RWPE2 (cell line): ENCODE data around the gene RGS12.

Source experiments
- ATAC-seq: fragments of 200-7000 bp; cut with Tn5 transposase; 3 replicates; pipeline ENCODE4 v1.9.1; 2021; ENCODE audit warnings: low read depth
- DNase-seq: peaks from one replicate; pipeline ENCODE4 v3.0.0-alpha.2; 2020; ENCODE audit warnings: low spot score
- H3K27ac ChIP-seq: fragments of 450-650 bp; 2 replicates; pipeline ENCODE4 v1.5.1; 2017; ENCODE audit warnings: mild to moderate bottlenecking; ENCODE audit not compliant: poor library complexity, severe bottlenecking
- H3K27me3 ChIP-seq: fragments of 250-450 bp; sonication (Bioruptor Pico); 2 replicates; pipeline ENCODE4 v1.5.1; 2021; ENCODE audit warnings: mild to moderate bottlenecking, moderate library complexity; ENCODE audit not compliant: insufficient read depth, poor library complexity, severe bottlenecking
- H3K36me3 ChIP-seq: fragments of 250-450 bp; sonication (Bioruptor Pico); 2 replicates; pipeline ENCODE4 v1.5.1; 2020; ENCODE audit warnings: low read depth, mild to moderate bottlenecking, moderate library complexity
- H3K4me1 ChIP-seq: fragments of 250-450 bp; sonication (Bioruptor Pico); 2 replicates; pipeline ENCODE4 v1.5.1; 2021; ENCODE audit warnings: mild to moderate bottlenecking, moderate library complexity; ENCODE audit not compliant: insufficient read depth, poor library complexity, severe bottlenecking
- H3K4me3 ChIP-seq: fragments of 250-450 bp; sonication (Bioruptor Pico); 2 replicates; pipeline ENCODE4 v1.5.1; 2021; ENCODE audit warnings: mild to moderate bottlenecking, moderate library complexity; ENCODE audit not compliant: severe bottlenecking
- H3K9me3 ChIP-seq: fragments of 250-450 bp; sonication (Bioruptor Pico); 2 replicates; pipeline ENCODE4 v1.5.1; 2021; ENCODE audit warnings: mild to moderate bottlenecking, moderate library complexity; ENCODE audit not compliant: severe bottlenecking
- TF ChIP-seq, protein P1 (sequence below): fragments of 450-650 bp; IDR thresholded peaks from one replicate; pipeline ENCODE4 v1.5.1; 2017; ENCODE audit warnings: mild to moderate bottlenecking, moderate library complexity; ENCODE audit not compliant: poor library complexity, severe bottlenecking

Gene RGS12

DNA sequence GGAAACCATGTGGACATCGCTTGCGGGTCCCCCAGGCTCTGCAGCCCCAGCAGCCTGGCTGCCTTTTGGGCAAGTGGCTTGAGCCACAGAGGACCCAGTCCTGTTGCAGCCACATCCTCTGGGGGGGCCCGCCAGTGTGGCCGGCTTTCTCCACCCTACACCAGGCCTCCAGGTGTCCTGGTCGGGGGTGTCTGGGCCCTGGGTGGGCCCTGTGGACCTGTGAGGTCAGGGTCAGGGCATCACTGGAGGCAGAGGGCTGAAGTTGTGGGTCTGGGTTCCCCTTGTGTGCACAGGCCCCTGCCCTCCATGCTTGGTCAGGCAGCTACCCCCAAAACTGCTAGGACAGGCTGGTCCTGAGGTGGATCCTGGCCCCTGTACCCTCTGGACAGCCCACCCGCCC is 47.1 kb upstream of the RGS12 start:
- H3K4me3 ChIP-seq, result no peak overlapping the region
- H3K27me3 ChIP-seq, result no peaks in the 10 kb centered on the region
- H3K9me3 ChIP-seq, result no peaks in the 10 kb centered on the region
- no peaks in the 10 kb centered on the region for H3K4me1 ChIP-seq
- DNase-seq, result no peak
- ATAC-seq, result no peak
- H3K27ac ChIP-seq, result no peak overlapping the region
- TF ChIP-seq, protein P1, sequence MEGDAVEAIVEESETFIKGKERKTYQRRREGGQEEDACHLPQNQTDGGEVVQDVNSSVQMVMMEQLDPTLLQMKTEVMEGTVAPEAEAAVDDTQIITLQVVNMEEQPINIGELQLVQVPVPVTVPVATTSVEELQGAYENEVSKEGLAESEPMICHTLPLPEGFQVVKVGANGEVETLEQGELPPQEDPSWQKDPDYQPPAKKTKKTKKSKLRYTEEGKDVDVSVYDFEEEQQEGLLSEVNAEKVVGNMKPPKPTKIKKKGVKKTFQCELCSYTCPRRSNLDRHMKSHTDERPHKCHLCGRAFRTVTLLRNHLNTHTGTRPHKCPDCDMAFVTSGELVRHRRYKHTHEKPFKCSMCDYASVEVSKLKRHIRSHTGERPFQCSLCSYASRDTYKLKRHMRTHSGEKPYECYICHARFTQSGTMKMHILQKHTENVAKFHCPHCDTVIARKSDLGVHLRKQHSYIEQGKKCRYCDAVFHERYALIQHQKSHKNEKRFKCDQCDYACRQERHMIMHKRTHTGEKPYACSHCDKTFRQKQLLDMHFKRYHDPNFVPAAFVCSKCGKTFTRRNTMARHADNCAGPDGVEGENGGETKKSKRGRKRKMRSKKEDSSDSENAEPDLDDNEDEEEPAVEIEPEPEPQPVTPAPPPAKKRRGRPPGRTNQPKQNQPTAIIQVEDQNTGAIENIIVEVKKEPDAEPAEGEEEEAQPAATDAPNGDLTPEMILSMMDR, result no peak
- H3K36me3 ChIP-seq, result no peaks in the 10 kb centered on the region

DNA sequence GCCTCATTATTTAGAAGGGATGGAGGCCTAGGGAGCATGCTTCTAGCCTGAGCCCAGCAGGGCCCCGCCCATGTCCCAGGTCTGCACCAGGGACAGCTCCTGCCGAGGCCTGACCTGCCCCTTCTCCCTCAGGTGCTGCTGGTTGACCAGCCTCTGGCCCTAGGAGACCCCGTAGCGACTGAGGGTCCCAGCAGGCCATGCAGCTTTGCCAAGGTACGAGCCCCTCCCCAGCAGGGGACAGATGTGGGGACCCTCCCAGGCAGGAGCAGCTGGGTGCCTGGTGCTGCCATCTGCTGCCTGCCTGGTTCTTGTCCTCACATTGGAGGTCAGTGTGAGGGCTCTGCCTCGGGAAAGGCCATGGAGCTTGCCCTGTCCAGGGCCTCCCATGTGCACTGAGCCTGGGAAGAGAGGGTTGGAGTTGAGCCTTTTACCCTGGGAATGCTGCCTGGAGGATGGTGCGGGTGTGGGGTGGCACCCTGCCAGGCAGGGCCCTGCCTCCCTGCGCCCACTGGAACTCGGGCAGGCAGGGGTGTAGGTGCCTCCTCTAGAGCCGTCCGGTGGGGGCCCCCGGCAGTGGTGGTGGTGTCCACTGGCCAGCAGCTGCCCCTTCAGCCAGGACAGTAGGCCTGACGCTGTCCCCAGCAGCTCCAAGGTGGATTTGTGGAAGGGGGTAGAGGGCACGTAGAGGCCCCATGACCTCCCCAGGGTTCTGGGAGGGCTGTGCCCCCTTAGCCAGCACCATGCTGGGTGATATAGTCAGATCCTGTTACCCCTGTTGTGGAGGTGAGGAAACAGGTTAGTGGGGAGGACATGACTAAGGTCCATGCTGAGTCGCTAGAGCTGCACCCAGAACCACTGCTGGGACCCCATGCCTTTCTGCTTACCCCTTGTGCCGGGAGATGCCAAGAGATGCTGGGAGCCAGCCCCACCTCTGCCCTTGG is 46.1 kb upstream of the RGS12 start:
- Histone ChIP-seq H3K36me3 (no peaks in the 10 kb centered on the region), H3K4me3 (no peak overlapping the region), H3K4me1 (no peaks in the 10 kb centered on the region), H3K27ac (no peak overlapping the region), H3K9me3 (no peaks in the 10 kb centered on the region), H3K27me3 (no peaks in the 10 kb centered on the region)
- no peak for DNase-seq
- TF ChIP-seq, protein P1, result peak; percentile 10
- ATAC-seq, result no peak

DNA sequence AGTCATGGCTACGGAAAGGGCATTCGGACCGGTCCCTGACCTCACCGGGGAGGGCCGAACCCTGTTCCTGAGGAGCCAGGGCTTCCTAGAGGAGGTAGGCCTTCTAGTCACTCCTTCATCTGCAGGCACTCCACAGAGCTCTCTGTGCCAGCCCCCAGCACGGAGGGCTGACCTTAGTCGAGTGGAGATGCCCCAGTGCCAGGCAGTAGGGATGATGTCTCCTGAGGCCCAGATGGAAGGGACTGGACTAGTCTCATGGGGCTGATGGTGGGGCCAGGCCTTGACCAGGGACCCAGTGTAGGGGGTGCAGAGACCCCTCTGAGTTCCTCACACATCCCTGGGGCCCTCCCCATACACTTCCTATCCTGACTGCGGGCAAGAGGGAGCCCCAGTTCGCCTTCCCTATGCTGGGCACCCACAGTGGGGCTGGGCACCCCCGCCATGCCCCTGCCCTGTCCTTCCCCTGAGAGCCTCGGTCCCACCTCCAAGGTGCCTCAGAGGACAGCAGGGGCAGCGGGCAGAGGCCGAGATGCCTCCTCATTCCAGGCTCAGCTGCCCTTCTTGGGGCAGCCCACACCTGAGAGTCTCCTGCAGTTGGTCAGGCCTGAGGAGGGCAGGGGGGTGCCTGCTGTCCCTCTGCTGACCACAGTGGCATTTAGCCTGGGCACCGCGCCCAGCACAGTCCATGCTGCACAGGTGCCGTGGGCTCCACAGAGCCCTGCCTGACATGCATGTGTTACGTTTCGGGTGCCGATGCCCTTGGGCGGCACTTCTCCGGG is 45.2 kb upstream of the RGS12 start:
- H3K36me3 ChIP-seq, result no peaks in the 10 kb centered on the region
- no peaks in the 10 kb centered on the region for H3K4me1 ChIP-seq
- H3K9me3 ChIP-seq, result no peaks in the 10 kb centered on the region
- DNase-seq (no peak), ATAC-seq (no peak)
- H3K27ac ChIP-seq, result no peak overlapping the region
- no peak overlapping the region for H3K4me3 ChIP-seq
- no peaks in the 10 kb centered on the region for H3K27me3 ChIP-seq
- TF ChIP-seq, protein P1, result no peak

DNA sequence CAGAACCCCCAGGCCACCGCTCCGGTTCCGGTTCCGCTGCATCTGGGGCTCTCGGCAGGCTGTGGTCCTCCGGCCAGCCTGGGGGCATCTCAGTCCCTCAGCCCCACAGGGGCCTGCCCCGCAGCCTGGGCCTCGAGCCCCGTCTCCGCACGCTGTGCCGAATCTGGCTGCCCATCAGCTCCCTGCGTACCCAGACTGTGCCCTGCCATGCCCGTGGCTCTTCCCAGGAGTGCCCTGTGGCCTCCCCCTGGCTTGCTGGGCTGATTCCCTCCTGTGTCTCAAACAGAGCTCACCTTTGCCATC is 44.7 kb upstream of the RGS12 start:
- no peaks in the 10 kb centered on the region for H3K36me3 ChIP-seq
- DNase-seq (no peak), ATAC-seq (no peak)
- H3K27ac ChIP-seq, result no peak overlapping the region
- no peaks in the 10 kb centered on the region for H3K9me3 ChIP-seq
- H3K4me1 ChIP-seq, result no peaks in the 10 kb centered on the region
- no peak overlapping the region for H3K4me3 ChIP-seq
- H3K27me3 ChIP-seq, result no peaks in the 10 kb centered on the region
- TF ChIP-seq, protein P1, result no peak
